Astrocyte of the cerebellum (primary cell): ENCODE data around the gene USP6.
"Not testable (repeated sequence)": the region's sequence is repeated elsewhere in the genome, so short reads cannot be mapped to it uniquely, and the experiment has no call there.

Source experiments
- DNase-seq: peaks from one replicate; pipeline ENCODE4 v3.0.0-alpha.2; 2011; ENCODE audit warnings: low read depth
- H3K4me3 ChIP-seq: 2 replicates; pipeline ENCODE4 v1.5.1; 2011; ENCODE audit warnings: mild to moderate bottlenecking, low read depth, low read length, moderate library complexity
- in situ Hi-C: cut with HindIII; loops from 2 replicates; pipeline ENCODE4 v1.10.0; 2017; ENCODE audit warnings: low sequenced_read_pairs
- TF ChIP-seq, protein P1 (sequence below): IDR thresholded peaks from 2 replicates; pipeline ENCODE4 v1.5.1; 2012; ENCODE audit warnings: low read length, low read depth, moderate library complexity, mild to moderate bottlenecking; ENCODE audit errors: missing control alignments

The USP6 gene

DNA sequence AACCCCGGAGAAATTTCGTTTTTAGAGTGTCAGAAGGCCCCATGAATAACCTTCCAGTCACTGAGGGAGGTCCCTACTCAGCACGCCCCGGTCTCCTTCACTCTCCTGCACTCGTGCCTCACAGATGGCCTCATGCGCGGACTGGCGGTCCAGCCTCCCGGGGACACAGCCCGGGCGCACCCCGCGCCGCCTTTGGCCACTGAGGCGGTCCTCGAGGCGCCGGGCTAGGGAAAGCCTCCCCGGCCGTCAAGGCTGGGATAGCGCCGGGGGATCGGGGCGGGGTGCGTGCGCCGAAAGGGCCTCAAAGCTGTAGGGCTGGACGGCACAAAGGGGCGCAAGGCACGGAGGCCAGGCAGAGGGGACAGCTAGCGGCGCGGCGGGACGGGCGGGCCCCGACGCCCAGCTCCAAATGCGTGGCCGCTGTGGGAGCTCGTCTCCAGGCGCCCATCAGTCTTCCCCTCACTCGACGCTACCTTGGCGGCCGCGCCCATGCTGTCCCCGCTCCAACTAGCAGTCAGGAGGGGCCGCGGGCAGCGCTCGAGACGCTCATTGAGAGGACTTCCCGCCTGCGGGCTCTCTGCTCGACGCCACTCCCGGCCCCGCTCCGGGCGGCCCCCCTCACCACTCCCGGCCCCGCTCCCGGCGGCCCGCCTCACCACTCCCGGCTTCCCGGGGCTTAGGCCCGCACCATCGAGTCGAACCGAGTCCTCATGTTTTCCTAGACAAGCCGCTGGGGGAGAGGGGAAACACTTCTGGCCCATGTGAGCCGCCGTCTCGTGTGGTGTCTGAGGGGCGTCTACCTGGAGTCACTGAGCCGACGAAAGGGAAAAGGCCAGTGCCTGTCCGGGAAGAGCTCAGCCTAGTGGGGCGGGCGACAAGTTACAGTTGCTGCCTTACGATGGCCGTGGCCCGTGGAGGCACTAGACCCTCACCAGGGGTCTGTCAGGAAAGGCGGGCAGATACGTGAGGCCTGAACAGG is at the start of gene USP6:
Gene USP6 (plus strand): TSS at position 360 of the 979 bp plus-strand sequence. CDS start 14,336 bp downstream, outside the sequence.
- in situ Hi-C loops: no loop called here
- H3K4me3 ChIP-seq: no peak within 1 kb of the TSS
- no peak for DNase-seq
- TF ChIP-seq, protein P1, sequence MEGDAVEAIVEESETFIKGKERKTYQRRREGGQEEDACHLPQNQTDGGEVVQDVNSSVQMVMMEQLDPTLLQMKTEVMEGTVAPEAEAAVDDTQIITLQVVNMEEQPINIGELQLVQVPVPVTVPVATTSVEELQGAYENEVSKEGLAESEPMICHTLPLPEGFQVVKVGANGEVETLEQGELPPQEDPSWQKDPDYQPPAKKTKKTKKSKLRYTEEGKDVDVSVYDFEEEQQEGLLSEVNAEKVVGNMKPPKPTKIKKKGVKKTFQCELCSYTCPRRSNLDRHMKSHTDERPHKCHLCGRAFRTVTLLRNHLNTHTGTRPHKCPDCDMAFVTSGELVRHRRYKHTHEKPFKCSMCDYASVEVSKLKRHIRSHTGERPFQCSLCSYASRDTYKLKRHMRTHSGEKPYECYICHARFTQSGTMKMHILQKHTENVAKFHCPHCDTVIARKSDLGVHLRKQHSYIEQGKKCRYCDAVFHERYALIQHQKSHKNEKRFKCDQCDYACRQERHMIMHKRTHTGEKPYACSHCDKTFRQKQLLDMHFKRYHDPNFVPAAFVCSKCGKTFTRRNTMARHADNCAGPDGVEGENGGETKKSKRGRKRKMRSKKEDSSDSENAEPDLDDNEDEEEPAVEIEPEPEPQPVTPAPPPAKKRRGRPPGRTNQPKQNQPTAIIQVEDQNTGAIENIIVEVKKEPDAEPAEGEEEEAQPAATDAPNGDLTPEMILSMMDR: no peak

DNA sequence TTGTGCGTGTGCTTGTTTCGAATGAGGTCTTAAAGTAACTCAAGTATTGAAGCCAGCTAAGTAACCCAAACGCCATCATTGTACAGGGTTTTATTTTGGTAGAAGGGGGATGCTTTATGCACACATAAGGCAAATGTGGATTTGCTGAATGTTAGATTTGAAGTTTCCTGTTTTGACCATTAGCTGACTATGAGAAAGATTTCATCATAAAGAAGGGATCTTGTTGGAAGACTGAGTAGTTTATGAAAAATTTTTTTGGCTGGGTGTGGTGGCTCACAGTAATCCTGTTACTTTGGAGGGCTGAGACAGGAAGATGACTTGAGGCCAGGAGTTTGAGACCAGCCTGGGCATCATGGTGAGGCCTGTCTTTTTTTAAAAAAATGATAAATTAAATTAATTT is 47.6 kb upstream of the USP6 start:
- TF ChIP-seq, protein P1: no peak
- in situ Hi-C loops: no loop called here
- no peak for DNase-seq
- H3K4me3 ChIP-seq: no peak overlapping the region

DNA sequence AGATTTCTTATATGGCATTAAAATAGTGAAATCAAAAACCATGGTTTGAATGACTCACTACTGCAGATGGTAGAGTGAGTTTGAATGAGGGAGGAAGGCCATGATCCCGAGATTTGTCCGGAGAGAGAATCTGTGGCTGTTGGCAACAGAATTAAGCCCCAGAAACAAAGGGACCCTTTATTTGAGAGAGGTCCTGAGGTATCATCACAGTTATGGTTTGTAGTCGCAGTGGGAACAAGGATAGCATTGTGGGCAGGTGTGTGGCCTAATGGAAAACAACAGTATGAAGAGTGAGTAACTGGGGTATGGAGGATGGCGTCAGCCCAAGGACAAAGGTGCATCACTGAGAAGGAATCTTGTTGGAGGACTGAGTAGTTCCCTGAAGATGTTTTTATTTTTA is 46.1 kb upstream of the USP6 start:
- TF ChIP-seq, protein P1: no peak
- no peak overlapping the region for H3K4me3 ChIP-seq
- no peak for DNase-seq
- in situ Hi-C loops: no loop called here

DNA sequence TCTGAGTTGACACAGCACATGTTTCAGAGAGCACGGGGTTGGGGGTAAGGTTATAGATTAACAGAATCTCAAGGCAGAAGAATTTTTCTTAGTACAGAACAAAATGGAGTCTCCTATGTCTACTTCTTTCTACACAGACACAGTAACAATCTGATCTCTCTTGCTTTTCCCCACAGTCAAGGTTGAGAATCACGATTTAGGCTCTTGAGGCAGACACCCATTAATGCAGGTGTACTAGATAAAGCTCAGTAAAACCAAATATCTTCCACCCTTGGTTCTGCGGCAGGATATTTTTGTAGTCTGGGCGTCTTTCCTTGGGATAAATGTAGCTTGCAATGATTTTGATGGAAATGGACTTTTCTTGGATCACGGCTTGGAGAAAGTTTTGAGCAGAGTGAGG is 40.4 kb upstream of the USP6 start:
- H3K4me3 ChIP-seq, in situ Hi-C loops, DNase-seq: not testable (repeated sequence)

DNA sequence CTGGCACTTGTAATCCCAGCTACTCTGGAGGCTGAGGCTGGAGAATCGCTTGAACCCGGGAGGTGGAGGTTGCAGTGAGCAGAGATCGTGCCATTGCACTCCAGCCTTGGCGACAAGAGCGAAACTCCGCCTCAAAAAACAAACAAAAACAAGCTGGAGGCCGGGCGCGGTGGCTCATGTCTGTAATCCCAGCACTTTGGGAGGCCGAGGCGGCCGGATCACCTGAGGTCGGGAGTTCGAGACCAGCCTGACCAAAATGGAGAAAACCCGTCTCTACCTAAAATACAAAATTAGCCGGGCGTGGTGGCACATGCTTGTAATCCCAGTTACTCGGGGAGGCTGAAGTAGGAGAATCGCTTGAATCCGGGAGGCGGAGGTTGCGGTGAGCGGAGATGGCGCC is 38.6 kb upstream of the USP6 start:
- DNase-seq, H3K4me3 ChIP-seq, in situ Hi-C loops: not testable (repeated sequence)

DNA sequence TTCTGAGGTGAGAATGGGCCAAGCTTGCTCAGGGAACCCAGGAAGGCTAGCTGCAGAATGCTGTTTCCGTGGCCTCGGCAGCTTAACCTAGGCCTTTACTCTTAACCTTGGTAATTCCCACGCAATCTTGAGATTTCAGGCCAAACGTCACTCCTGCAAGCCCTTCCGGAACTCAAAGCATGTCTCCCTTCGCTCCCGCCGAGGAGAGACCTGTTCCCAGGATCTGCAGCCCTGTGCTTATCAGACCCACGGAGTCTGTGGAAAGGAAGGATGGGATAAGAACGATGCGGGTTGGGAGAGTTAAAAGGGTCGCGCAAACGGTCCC is 38.1 kb upstream of the USP6 start:
- TF ChIP-seq, protein P1: no peak
- in situ Hi-C loops: no loop called here
- DNase-seq: no peak
- H3K4me3 ChIP-seq: peak overlapping the region; percentile 62

DNA sequence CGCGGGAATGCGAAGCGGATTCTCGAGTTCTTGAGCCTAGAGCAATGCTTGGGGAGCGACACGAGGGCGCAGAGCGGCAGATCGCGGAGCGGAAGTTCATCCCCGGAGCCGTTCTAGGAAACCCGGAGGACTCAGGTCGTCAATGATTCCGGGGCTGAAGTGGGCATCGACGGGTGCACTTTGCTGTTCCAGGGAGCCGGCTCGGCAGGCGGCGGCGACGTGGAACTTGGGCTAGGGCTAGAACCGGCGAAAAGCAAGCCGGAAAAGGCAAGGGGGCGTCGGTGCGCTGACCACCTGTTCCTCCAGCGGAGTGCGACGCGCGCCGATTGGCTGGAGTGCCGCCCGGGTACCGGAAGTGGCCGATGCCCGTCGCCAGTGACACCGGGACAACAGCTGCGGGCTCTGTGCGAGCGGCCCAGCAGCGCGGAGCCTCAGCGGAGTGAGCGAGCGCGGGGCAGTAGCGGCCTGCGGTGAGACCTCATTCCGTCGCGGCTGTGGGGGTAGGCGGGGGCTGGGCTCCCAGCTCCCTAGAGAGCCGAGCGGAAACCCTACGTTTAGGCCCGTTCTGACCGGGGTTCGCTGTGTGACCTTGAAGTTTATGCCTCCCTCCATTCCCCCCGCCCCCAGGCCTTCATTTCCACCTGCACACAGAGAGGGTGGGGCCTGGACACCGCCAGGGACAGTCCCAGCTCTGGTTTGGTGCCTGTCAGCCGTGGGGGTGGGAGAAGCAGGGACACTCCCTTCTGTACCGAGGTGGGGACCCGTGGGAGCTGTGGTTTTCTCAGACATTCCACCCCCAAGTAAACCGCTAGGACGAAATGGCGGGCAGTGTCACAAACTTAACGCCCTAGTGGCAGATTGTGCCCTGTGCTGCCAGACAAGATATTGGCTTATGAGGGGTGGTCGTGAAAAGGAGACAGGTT is 37.5 kb upstream of the USP6 start, which contains the start of gene ZFP3:
Gene ZFP3 (plus strand): TSS at position 362 of the 923 bp plus-strand sequence. CDS start 13,038 bp downstream, outside the sequence.
- DNase-seq: peak; percentile 26
- TF ChIP-seq, protein P1: no peak
- peak within 1 kb of the TSS; percentile 62 for H3K4me3 ChIP-seq
- in situ Hi-C loops: no loop called here
